A549 (cell line): ENCODE measurements around the gene COL12A1. TPM values are rescaled to one million over a fixed set of nuclear protein-coding genes. Genes with fewer than 3 reads are reported as not detected.

ENCODE experiments used
- ATAC-seq, 2 experiments: fragments of 200-7000 bp in 1 of 2; fragments of >200 bp in 1 of 2; cut with Nextera tagmentation in 1 of 2; cut with Tn5 transposase in 1 of 2; 3 replicates each; pipeline versions ENCODE4 v1.8.0 to v1.9.1; 2018 to 2020; ENCODE audit warnings: mild to moderate bottlenecking in 1 of 2, moderate library complexity in 1 of 2
- CTCF ChIA-PET: fragments of 300-600 bp; sonication (Branson Sonifier 250); formaldehyde crosslinking; extraction: SDS; loops from one replicate; lab custom pipeline; 2021; ENCODE audit warnings: antibody characterized with exemption, inconsistent platforms; lab: Yijun Ruan, JAX
- POLR2A ChIA-PET: fragments of 350-600 bp; formaldehyde crosslinking; extraction: SDS; loops from one replicate; lab custom pipeline; 2021; ENCODE audit warnings: antibody characterized with exemption, inconsistent platforms; lab: Yijun Ruan, JAX
- DNase-seq, 2 experiments: peaks; one replicate each; pipeline versions ENCODE4 v3.0.0 to v3.0.0-alpha.2; 2011 to 2016; ENCODE audit warnings: low read depth in 1 of 2, low spot score in 1 of 2
- FAIRE-seq: peaks from 2 replicates; lab custom pipeline; 2011; peaks lifted over from hg19 to GRCh38; lab: Jason Lieb, UNC
- H3K27ac ChIP-seq, 2 experiments: fragments of >200 bp; sonication (Bioruptor Twin); formaldehyde crosslinking; 3 replicates each; pipeline ENCODE4 v1.5.1; 2016 to 2017
- H3K4me1 ChIP-seq: fragments of >200 bp; sonication (Bioruptor Twin); formaldehyde crosslinking; 3 replicates; pipeline ENCODE4 v1.6.1; 2016
- H3K4me2 ChIP-seq: fragments of >200 bp; sonication (Bioruptor Twin); formaldehyde crosslinking; 3 replicates; pipeline ENCODE4 v1.6.1; 2016
- H3K4me3 ChIP-seq: fragments of >200 bp; sonication (Bioruptor Twin); formaldehyde crosslinking; 3 replicates; pipeline ENCODE4 v1.5.1; 2016
- H3K9me3 ChIP-seq: fragments of >200 bp; sonication (Bioruptor Twin); formaldehyde crosslinking; 3 replicates; pipeline ENCODE4 v1.6.1; 2016
- BHLHE40 ChIP-seq: IDR thresholded peaks from 2 replicates; pipeline ENCODE4 v1.6.1; 2012; ENCODE audit warnings: low read depth, low read length, inconsistent platforms
- CBX8 ChIP-seq: fragments of 200-600 bp; sonication (generic); IDR thresholded peaks from 2 replicates; pipeline ENCODE4 v1.6.1; 2016
- CEBPB ChIP-seq, 2 experiments: fragments of >200 bp in 1 of 2; sonication (Bioruptor Twin) in 1 of 2; formaldehyde crosslinking in 1 of 2; IDR thresholded peaks; 2 replicates each; pipeline ENCODE4 v1.6.1; 2012 to 2016
- EHMT2 ChIP-seq: fragments of 200-600 bp; sonication (generic); IDR thresholded peaks from 2 replicates; pipeline ENCODE4 v1.6.1; 2016; ENCODE audit warnings: antibody characterized with exemption, low read depth, mild to moderate bottlenecking, moderate library complexity
- EP300 ChIP-seq, 2 experiments: fragments of >200 bp; sonication (Bioruptor Twin); formaldehyde crosslinking; IDR thresholded peaks; 2 replicates in 1 of 2; 3 replicates in 1 of 2; pipeline ENCODE4 v1.6.1; 2016 to 2017
- FOSL2 ChIP-seq, 2 experiments: fragments of 450-650 bp in 1 of 2; fragments of >200 bp in 1 of 2; sonication (Bioruptor Twin) in 1 of 2; formaldehyde crosslinking; IDR thresholded peaks; 2 replicates each; pipeline versions ENCODE4 v1.5.0 to v1.6.1; 2016 to 2020; ENCODE audit warnings: mild to moderate bottlenecking in 1 of 2, moderate library complexity in 1 of 2
- GATA3 ChIP-seq: IDR thresholded peaks from 2 replicates; pipeline ENCODE4 v1.6.1; 2012; ENCODE audit warnings: borderline replicate concordance
- HOXB5 ChIP-seq: fragments of 250-450 bp; sonication (Bioruptor Pico); IDR thresholded peaks from 2 replicates; pipeline ENCODE4 v1.5.0; 2020; ENCODE audit warnings: mild to moderate bottlenecking, moderate library complexity
- JUNB ChIP-seq: fragments of >200 bp; sonication (Bioruptor Twin); formaldehyde crosslinking; IDR thresholded peaks from 2 replicates; pipeline ENCODE4 v1.6.1; 2016
- KDM5A ChIP-seq: fragments of 200-600 bp; sonication (generic); IDR thresholded peaks from 2 replicates; pipeline ENCODE4 v1.6.1; 2016; ENCODE audit warnings: antibody characterized with exemption, mild to moderate bottlenecking
- MAZ ChIP-seq: fragments of 150-350 bp; IDR thresholded peaks from 2 replicates; pipeline ENCODE4 v1.6.1; 2014; ENCODE audit warnings: antibody characterized with exemption, low read depth, low read length, borderline replicate concordance
- PHF8 ChIP-seq: fragments of 200-600 bp; sonication (generic); IDR thresholded peaks from 2 replicates; pipeline ENCODE4 v1.6.1; 2016; ENCODE audit warnings: low read depth, mild to moderate bottlenecking, antibody characterized with exemption, moderate library complexity, borderline replicate concordance
- POLR2A ChIP-seq: IDR thresholded peaks from 2 replicates; pipeline ENCODE4 v1.6.1; 2012; ENCODE audit warnings: mild to moderate bottlenecking, low read length
- RAD21 ChIP-seq, 2 experiments: fragments of >200 bp in 1 of 2; sonication (Bioruptor Twin) in 1 of 2; formaldehyde crosslinking in 1 of 2; IDR thresholded peaks in 1 of 2; conservative IDR thresholded peaks in 1 of 2; 2 replicates in 1 of 2; 3 replicates in 1 of 2; pipeline ENCODE4 v1.6.1; 2012 to 2018; ENCODE audit warnings: inconsistent platforms in 1 of 2
- RARB ChIP-seq: fragments of 250-450 bp; sonication (Bioruptor Pico); IDR thresholded peaks from 2 replicates; pipeline ENCODE4 v1.8.0; 2021; ENCODE audit warnings: mild to moderate bottlenecking, moderate library complexity
- RCOR1 ChIP-seq: fragments of 150-350 bp; IDR thresholded peaks from 2 replicates; pipeline ENCODE4 v1.6.1; 2014; ENCODE audit warnings: antibody characterized with exemption, low read length, low read depth
- SMC3 ChIP-seq: fragments of >200 bp; sonication (Bioruptor Twin); formaldehyde crosslinking; IDR thresholded peaks from 3 replicates; pipeline ENCODE4 v1.6.1; 2018; ENCODE audit warnings: inconsistent platforms
- TFCP2L1 ChIP-seq: fragments of 250-450 bp; sonication (Bioruptor Pico); IDR thresholded peaks from 2 replicates; pipeline ENCODE4 v1.5.0; 2021; ENCODE audit warnings: mild to moderate bottlenecking
- TP53 ChIP-seq: fragments of 250-450 bp; sonication (Bioruptor Pico); IDR thresholded peaks from 2 replicates; pipeline ENCODE4 v1.5.0; 2021; ENCODE audit warnings: mild to moderate bottlenecking, moderate library complexity
- ZC3H11A ChIP-seq: fragments of 450-650 bp; IDR thresholded peaks from 2 replicates; pipeline ENCODE4 v1.6.1; 2014; ENCODE audit warnings: antibody characterized with exemption, mild to moderate bottlenecking
- ZFP36 ChIP-seq: fragments of 450-650 bp; IDR thresholded peaks from 2 replicates; pipeline ENCODE4 v1.6.1; 2014; ENCODE audit warnings: borderline replicate concordance; ENCODE audit not compliant: partially characterized antibody
- ZNF302 ChIP-seq: fragments of 250-450 bp; sonication (Bioruptor Pico); IDR thresholded peaks from 2 replicates; pipeline ENCODE4 v1.9.0; 2021; ENCODE audit warnings: inconsistent platforms, mild to moderate bottlenecking, moderate library complexity
- whole genome bisulfite sequencing: methylation state at CpG from one replicate; pipeline ENCODE4 v1.1.6; 2017; ENCODE audit errors: missing lambda C conversion rate; 5-methylcytosine and 5-hydroxymethylcytosine counted together
- polyA plus RNA-seq, 4 experiments: library from polyadenylated mRNA; depleted of rRNA in 3 of 4; stranded (reverse); fragments of >200 nt; fragmentation: RNase III in 1 of 4; extraction: RNeasy Plus Mini Kit Qiagen cat#74134 plus additional on column Dnase treatment in 1 of 4; gene quantifications; 2 replicates in 3 of 4; 3 replicates in 1 of 4; pipeline ENCODE4 v1.2.3, GENCODE V29; 2011 to 2017
- TF ChIP-seq, protein P1 (sequence below): fragments of 250-450 bp; sonication (Bioruptor Pico); IDR thresholded peaks from 2 replicates; pipeline ENCODE4 v1.5.0; 2021; ENCODE audit warnings: mild to moderate bottlenecking, moderate library complexity, borderline replicate concordance
- TF ChIP-seq, protein P2 (sequence below): IDR thresholded peaks from 2 replicates; pipeline ENCODE4 v1.6.1; 2012; ENCODE audit warnings: low read depth, borderline replicate concordance
- TF ChIP-seq, protein P3 (sequence below): fragments of 150-350 bp; IDR thresholded peaks from 2 replicates; pipeline ENCODE4 v1.6.1; 2014; ENCODE audit warnings: low read depth, mild to moderate bottlenecking, low read length
- TF ChIP-seq, protein P4 (sequence below): fragments of >200 bp; sonication (Bioruptor Twin); formaldehyde crosslinking; IDR thresholded peaks from 2 replicates; pipeline ENCODE4 v1.6.1; 2016

COL12A1 gene
- polyA plus RNA-seq, 2 of the 4 experiments (the other 2 are of a cell fraction) = 6.3 to 11.2 TPM

DNA sequence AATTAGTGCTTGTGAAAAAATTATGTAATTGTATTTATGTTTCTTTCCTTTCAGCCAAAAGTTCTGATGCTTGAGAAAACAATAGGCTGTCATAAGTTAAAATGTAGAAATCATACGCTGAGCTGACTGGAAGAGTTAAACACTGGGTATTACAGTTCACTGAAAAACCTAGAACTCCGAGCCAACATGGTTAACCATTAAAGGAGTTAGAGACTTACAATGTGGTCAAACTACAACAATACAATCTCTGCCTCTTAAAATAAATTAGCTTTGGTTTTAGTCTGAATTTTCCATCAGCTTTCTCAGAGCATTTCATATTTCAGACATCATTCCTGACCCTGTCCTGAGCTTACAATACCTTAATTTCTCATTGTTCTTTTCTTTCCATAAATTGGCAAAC, 91.0 kb downstream of the COL12A1 start:
- Histone ChIP-seq H3K4me1 (peaks cover 9% of the 10 kb centered on the region; the same call in 1 of the 3 replicates), H3K4me3 (no peak overlapping the region), H3K27ac (no peak overlapping the region), H3K9me3 (no peaks in the 10 kb centered on the region), H3K4me2 (peak overlapping the region; percentile 31; the same call in 2 of the 3 replicates)
- FAIRE-seq = no peak
- POLR2A ChIA-PET = no interaction called here
- 21% methylated on average over 2 of the region's 2 CpGs for WGBS
- CTCF ChIA-PET = no interaction called here
- no peak for DNase-seq
- no peak for ATAC-seq
- no peak for TF ChIP-seq KDM5A
- no peak for TF ChIP-seq CEBPB (IDR thresholded peaks at IDR 0.05)
- no peak for TF ChIP-seq PHF8
- no peak for TF ChIP-seq ZFP36
- TF ChIP-seq TFCP2L1 = no peak
- TF ChIP-seq HOXB5 (CRISPR knock-in tag) = no peak

DNA sequence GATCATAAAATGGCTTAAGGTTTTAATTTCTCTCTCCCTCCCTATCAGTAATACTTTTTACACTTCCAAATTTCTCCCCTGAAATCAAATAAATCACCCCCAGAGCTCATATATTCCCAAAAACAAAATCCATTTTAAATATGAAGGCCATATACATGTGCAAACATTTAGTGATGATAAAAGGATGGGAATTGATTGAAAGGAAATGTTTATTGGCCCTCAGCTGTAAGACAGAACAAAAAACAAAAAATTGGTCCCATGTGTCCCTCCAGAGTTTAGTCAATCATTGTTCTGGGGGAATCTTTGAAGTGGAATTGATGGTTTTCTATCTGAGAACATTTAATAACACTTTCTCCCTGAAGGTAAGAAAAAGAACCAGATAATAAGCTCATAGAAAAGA, 91.7 kb downstream of the COL12A1 start:
- CTCF ChIA-PET = no interaction called here
- POLR2A ChIA-PET = no interaction called here

DNA sequence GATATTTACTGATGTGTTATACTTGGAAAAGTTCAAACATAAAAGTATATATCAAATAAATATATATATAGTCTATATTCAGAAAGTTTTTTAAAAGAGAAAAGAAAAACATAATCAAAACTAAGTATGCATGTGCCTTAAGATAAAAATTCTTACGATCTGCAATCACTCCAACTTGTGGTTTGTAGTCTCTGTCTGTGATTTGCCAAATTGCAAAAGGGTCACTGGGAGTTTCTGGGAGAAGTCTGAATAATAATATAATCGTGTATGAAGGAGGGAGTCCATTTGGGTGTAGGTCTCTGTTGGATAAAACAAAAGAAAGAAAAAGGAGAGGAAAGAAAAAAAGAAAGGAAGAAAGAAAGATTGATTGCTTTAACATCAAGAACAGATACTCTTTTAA, 92.4 kb downstream of the COL12A1 start:
- DNase-seq = no peak
- peaks cover 9% of the 10 kb centered on the region; the same call in 1 of the 3 replicates for H3K4me1 ChIP-seq
- CTCF ChIA-PET = no interaction called here
- no peak overlapping the region for H3K27ac ChIP-seq
- H3K9me3 ChIP-seq = no peaks in the 10 kb centered on the region
- TF ChIP-seq ZNF302 (CRISPR knock-in tag) = no peak
- no peak for TF ChIP-seq CBX8
- no peak for TF ChIP-seq FOSL2 (IDR thresholded peaks at IDR 0.05)
- no peak for TF ChIP-seq FOSL2 (CRISPR knock-in tag; IDR thresholded peaks at IDR 0.05)
- no peak for TF ChIP-seq MAZ
- TF ChIP-seq TP53 (CRISPR knock-in tag) = no peak
- TF ChIP-seq EHMT2 = no peak
- no peak for TF ChIP-seq POLR2A
- no peak for TF ChIP-seq RCOR1
- no peak for TF ChIP-seq RAD21 (conservative IDR thresholded peaks at IDR 0.05 in 1 of 2, IDR thresholded peaks at IDR 0.05 in 1 of 2)
- TF ChIP-seq, protein P1, sequence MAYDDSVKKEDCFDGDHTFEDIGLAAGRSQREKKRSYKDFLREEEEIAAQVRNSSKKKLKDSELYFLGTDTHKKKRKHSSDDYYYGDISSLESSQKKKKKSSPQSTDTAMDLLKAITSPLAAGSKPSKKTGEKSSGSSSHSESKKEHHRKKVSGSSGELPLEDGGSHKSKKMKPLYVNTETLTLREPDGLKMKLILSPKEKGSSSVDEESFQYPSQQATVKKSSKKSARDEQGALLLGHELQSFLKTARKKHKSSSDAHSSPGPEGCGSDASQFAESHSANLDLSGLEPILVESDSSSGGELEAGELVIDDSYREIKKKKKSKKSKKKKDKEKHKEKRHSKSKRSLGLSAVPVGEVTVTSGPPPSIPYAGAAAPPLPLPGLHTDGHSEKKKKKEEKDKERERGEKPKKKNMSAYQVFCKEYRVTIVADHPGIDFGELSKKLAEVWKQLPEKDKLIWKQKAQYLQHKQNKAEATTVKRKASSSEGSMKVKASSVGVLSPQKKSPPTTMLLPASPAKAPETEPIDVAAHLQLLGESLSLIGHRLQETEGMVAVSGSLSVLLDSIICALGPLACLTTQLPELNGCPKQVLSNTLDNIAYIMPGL = no peak
- TF ChIP-seq, protein P2, sequence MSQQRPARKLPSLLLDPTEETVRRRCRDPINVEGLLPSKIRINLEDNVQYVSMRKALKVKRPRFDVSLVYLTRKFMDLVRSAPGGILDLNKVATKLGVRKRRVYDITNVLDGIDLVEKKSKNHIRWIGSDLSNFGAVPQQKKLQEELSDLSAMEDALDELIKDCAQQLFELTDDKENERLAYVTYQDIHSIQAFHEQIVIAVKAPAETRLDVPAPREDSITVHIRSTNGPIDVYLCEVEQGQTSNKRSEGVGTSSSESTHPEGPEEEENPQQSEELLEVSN = no peak
- no peak for TF ChIP-seq GATA3
- TF ChIP-seq HOXB5 (CRISPR knock-in tag) = no peak
- TF ChIP-seq ZC3H11A = no peak
- TF ChIP-seq SMC3 = no peak
- TF ChIP-seq EP300 (IDR thresholded peaks at IDR 0.05) = no peak
- TF ChIP-seq TFCP2L1 = no peak
- TF ChIP-seq BHLHE40 = no peak
- TF ChIP-seq, protein P3, sequence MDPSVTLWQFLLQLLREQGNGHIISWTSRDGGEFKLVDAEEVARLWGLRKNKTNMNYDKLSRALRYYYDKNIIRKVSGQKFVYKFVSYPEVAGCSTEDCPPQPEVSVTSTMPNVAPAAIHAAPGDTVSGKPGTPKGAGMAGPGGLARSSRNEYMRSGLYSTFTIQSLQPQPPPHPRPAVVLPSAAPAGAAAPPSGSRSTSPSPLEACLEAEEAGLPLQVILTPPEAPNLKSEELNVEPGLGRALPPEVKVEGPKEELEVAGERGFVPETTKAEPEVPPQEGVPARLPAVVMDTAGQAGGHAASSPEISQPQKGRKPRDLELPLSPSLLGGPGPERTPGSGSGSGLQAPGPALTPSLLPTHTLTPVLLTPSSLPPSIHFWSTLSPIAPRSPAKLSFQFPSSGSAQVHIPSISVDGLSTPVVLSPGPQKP = no peak
- TF ChIP-seq, all 56 proteins: peak for 0
- Histone ChIP-seq H3K4me3 (no peak overlapping the region), H3K4me2 (no peak overlapping the region)
- ATAC-seq (no peak), FAIRE-seq (no peak)
- WGBS = 64% methylated on average over 2 of the region's 2 CpGs
- POLR2A ChIA-PET = no interaction called here

More for the DNA sequence above, 91.7 kb downstream of the COL12A1 start:
- no peak overlapping the region for H3K27ac ChIP-seq
- FAIRE-seq (no peak), DNase-seq (no peak), ATAC-seq (no peak)
- TF ChIP-seq MAZ (no peak), PHF8 (no peak), TFCP2L1 (no peak), RARB (CRISPR knock-in tag) (no peak), RAD21 (conservative IDR thresholded peaks at IDR 0.05 in 1 of 2, IDR thresholded peaks at IDR 0.05 in 1 of 2) (no peak), JUNB (no peak), ZFP36 (no peak)
- TF ChIP-seq, protein P4, sequence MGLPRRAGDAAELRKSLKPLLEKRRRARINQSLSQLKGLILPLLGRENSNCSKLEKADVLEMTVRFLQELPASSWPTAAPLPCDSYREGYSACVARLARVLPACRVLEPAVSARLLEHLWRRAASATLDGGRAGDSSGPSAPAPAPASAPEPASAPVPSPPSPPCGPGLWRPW = no peak
- no peak overlapping the region for H3K4me2 ChIP-seq
- no peak overlapping the region for H3K4me3 ChIP-seq
- H3K9me3 ChIP-seq = no peaks in the 10 kb centered on the region
- H3K4me1 ChIP-seq = peaks cover 9% of the 10 kb centered on the region; the same call in 1 of the 3 replicates
